GM21737 (cell line): ENCODE data around the gene MRTFA.
A peak's percentile ranks its signal among the peaks of the same experiment; 100 is the strongest.
"Not testable (repeated sequence)": the region's sequence is repeated elsewhere in the genome, so short reads cannot be mapped to it uniquely, and the experiment has no call there.

Experiments used
- ATAC-seq: cut with Tn5 transposase; IDR thresholded peaks from one replicate; pipeline ENCODE4 v1.9.1; 2021; ENCODE audit warnings: mild to moderate bottlenecking, moderate library complexity; ENCODE audit not compliant: unreplicated experiment

The MRTFA gene

DNA sequence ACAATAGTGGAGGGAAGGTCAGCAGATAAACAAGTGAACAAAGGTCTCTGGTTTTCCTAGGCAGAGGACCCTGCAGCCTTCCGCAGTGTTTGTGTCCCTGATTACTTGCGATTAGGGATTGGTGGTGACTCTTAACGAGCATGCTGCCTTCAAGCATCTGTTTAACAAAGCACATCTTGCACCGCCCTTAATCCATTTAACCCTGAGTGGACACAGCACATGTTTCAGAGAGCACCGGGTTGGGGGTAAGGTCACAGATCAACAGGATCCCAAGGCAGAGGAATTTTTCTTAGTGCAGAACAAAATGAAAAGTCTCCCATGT is 136.1 kb downstream of the MRTFA start:
- ATAC-seq = not testable (repeated sequence)

DNA sequence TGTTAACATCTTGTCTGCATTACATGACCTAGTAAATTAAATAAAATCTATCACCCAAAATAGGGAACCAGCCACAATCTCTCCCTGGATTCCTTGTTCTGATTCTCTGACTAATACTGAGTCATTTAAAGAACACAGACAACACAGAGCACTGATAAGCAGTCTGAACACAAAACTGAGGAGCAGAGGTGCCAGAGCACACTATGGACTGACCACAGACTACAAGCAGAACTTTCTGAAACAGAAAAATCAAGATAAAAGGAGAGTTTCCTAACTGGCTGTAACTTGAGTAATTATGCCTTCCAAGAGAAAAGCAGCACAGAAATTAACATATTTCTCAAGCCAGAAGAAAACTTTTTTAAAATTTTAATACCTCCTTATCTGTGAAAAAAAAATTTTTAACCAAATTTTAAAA is 137.3 kb downstream of the MRTFA start:
- peak; percentile 57 for ATAC-seq

DNA sequence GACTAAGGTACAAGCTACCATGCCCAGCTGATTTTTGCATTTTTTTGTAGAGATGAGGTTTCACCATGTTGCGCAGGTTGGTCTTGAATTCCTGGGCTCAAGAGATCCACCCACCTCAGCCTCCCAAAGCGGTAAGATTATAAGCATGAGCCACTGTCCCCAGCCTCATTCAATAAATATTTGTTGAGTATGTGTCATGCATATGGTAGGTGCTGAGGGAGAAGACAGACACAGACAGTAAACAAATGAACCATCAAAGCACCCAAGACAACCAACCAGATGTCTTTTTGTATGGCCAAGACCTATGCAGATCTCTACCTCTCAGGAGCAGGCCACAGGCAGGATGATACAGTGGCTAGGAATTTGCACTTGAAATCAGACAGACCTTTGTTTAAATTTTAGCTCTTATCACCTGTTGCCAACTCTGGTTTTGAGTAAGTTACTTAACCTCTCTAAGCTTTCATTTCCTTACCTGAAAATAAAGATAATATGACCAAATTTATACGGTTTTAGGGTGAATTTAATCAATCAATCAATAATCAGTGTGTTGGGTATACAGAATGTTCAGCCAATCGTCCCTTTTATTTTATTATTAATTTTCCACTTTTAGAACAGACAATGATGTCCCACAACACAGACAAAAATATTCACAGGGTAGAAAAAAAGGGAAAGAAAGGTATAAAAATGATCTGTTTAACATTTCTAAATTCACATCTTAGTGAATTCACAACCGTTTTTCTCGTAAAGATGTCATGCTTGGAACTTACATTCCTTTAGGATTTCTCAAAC is 137.9 kb downstream of the MRTFA start:
- peak; percentile 30 for ATAC-seq

DNA sequence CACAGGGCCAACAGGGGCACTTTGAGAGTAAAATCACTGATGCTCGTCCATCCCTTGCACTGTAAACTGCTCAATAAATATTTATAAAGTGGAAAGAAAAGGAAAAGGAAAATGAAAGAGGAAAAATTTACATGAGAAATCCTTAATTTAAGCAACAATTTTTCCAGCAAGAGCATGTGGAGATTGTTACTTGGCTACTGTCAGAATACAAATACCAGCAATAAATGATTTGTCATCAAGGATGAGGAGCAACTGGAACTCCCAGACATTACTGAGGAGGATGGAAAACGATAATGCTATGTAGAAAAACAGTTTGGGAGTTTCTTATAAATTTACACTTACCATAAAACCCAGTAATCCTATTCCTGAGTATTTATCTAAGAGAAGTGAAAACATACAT is 143.1 kb downstream of the MRTFA start:
- ATAC-seq = no peak

DNA sequence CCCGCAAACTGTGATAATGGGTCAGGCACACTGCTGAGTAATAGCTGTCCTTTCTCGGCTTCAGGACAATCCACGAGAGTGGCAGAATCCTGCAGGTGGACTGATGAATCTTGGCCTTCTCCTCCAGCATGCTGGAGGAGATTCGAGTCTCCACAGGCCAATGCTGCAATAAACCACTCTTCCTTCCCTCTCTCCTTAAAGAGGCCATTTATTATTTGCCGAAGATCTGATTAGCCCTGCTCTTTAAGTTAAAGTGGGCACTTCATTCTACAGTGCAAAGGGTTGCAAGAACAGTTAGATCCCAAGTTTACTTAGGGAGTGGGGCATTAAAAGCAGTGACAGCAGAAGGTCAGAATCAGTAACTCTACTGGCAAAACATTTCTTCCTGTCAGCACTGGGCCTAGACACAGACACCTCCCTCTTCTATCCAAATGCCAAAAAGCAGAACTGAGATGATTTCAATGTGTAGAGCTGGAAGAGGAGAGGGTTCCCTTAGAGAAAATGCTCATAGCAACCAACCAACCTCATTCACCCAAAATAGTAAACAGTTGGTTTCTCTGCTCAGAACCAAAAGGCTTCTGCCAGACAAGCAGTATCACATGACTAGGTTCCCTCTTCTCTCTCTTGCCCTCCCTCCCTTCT is 144.4 kb downstream of the MRTFA start:
- ATAC-seq = peak; percentile 87

DNA sequence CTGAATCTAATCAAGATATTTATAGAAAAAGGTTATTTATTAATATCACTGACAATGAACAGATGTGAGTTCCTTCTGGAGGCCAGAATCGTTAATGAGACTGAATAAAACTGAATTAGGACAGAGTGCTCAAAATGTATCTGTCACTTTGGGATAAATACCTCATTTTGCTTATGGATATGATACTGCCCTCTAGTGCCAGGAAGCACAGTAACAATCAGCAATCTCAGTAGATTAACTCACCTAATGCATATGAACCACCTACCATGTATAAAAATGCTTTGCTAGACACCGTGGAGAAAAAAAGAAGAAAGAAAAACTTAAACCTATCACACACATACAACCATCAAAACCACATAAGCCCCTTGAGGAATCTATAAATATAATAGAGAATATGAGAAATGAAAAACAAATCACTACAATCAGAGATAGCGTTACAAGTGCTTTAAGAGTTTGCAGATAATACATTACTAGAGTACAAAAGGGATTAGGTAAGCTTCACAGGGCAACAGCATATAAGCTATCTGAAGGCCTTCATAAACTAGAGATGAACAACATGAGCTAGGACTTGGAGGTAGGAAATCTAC is 148.8 kb downstream of the MRTFA start:
- no peak for ATAC-seq

DNA sequence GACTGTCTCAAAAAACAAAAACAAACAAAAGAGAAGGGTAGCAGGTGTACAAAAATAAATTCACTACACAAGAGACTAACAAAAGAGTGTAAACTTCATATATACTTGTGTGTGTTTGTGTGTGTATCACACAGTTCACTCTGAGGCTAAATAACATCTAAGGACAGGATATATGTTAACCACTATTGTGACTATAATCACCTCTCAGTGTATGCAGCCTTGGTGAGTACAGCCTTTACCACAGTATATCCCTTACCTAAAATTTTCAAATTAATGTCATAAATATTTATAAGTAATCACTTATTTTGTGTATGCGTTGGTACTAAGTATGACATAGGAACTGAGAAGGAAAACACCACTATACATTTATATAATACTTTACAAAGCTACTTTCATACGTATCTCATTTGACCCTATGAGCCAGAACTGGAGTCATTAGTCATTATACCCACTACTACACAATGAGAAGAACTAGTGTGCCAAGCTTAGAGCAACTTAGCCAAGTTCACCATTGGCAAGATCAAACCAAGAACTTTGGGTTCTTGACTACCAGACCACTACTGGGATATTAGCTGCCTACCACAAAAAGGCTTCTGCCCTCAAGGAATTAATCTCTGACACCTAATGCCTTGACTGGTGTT is 149.4 kb downstream of the MRTFA start:
- ATAC-seq = no peak

DNA sequence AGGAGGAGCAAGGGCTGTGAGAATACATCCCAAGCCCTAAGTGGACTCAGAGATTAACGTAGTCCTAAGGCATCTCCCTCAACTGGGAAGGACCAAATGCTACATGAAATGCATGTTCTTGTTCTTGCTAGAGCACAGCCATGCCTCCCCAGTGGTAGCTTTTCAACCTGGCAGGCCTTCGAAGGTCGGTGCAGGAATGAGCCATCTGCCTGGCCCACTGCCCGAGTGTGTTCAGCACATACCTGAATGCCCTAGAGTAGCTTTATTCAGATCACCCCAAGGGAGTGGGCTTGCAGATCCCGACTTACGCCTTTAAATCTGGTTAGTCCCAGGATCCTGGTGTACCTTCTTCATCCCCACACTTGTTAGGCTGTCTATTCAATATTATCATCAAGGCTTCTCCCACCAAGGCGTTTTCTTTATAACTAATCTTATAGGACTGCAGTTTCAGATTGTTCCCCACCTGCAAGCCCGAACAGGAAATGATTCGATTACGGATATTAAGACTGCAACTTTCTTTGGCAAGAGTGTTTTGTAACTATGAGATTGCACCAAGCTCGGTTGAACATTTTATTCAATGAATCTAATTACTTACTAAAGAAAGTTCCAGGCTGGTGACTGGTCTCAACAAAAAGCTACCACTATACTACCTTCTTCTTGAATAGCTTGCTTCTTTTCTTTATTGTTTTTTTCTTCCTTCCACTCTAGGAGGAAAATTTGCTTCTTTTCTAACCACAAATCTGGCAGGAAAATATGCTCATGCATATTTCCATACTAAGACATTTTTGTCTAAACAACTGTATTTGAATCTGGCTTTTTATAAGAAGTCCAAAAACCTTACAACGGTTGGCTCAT is 150.5 kb downstream of the MRTFA start:
- no peak for ATAC-seq

DNA sequence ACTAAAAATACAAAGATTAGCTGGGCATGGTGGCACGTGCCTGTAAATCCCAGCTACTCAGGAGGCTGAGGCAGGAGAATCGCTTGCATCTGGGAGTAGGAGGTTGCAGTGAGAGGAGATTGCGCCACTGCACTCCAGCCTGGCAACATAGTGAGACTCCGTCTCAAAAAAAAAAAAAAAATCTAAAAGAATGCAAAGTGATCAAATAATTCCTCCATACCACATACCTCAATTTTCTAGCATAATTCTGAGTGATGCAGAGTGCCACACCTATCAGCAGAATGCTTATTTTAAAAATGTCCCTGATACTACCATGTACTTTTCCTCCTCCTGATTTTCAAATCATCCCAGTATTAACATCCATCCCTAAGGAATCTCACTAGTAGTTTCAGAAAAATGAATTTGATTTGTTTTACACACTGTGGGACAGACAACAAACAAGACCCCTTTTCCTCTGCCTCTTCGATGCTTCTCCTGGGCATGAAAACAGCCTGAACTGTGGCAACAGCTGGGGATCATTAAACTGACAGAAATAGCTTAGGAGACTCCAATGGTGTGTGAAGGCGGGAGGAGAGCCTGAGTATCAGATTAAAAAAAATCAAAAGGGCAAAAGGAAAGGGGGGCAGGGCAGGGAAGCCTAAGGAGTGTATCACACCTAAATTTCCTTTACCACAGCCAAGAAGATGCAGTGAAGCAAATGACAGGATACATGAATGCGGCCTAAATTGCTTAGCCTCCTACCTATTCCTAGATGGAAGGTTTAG is 151.4 kb downstream of the MRTFA start:
- no peak for ATAC-seq

DNA sequence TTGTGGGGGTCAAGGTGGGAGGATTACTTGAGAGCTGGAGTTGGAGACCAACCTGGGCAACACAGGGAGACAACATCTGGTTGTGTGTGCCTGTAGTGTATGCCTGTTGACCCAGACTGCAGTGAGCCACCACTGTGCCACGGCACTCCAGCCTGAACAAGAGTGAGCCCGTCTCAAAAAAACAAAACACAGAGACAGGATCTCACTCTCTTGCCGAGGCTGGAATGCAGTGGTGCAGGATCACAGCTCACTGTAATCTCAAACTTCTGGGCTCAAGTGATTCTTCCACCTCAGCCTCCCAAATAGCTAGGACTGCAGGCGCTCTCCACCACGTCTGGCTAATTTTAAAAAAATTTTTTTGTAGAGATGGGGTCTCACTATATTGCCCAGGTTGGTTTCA is 153.6 kb downstream of the MRTFA start:
- no peak for ATAC-seq

DNA sequence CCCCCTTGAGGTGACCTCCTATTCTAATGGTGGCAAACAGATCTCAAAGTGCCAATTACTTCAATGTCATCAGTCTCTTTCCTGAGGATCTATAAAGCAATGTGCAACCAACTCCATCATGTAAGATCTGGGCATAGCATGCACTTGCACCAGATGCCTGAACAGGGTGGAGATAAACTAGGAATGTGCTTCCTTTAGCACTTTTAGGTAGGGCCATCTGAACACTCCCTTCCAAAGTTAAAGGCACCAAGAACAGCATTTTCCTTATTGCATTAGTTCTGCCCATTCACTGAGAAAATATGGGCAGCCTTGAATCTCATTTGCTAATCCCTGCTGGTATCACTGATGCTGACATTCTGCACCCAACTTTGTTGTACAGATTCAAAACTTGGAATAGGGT is 154.1 kb downstream of the MRTFA start:
- ATAC-seq = no peak

DNA sequence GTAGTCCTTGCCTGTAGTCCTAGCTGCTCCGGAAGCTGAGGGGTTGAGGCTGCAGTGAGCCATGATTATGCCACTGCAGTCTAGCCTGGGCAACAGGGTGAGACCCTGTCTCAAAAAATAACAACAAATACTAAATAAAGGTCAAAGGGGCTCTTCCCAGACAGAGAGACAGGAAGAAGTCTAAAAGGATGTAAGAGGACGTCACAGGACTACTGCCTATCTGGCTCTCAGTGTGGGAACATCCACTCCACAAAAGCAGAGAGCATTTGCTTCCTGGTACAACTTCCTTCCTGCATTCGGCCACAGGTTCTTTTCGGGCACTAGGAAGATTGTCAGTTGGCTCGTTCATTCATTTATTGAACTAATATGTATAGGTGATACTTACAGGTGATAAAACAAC is 155.5 kb downstream of the MRTFA start:
- ATAC-seq = no peak

DNA sequence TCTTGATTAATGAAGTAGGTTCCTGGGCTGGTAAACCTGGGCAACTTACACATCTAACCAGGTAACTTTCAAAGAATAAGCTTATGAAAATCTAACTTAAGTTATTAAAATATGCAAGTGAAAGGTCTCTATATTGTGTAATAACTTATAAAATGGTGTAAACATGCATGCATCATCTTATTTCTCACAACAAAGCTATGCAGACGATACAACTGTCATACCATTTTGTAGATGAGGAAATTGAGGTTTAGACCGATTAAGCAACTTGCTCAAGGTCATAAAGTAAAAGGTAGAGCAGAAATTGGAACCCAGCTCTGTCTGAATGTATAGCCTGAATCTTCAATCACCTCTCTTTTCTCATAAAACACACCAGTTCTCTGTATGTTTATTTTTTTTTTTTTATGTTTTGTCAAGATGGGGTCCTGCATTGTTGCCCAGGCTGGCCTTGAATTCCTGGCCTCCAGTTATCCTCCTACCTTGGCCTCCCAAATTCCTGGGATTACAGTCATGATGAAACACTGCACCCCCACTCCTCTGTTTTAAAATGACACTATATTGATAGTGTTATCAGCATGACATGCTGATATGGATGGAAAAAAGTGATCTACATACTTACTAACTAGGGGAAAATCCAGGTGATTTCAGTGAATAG is 156.5 kb downstream of the MRTFA start:
- no peak for ATAC-seq

DNA sequence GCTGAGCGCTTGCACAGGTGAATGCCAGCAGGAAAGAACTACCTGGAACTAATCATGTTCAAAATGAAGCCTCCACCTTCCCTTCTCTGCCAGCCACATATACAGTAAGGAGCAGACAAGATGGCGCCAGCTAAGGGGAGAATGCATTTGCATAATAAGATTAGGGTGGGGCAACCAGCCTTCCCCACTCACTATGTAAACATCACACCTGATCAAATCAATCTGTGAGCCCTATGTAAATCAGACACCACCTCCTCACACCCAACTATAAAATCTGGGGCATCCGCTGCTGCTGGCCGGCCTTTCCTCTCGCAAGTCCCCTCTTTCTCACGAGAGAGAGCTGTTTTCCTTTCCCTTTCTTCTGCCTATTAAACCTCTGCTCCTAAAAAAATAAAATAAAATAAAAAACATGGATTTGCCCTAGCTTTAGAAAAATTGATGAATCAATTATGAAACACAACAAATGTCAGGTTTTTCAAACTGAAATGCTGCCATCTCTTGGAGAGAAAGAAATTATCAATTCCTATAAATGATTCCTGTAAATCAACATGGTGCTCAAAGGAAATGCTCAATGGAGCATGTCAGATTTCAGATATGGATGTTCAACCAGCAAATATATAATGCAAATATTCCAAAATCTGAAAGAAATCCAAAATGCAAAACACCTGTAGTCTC is 157.3 kb downstream of the MRTFA start:
- ATAC-seq = no peak

DNA sequence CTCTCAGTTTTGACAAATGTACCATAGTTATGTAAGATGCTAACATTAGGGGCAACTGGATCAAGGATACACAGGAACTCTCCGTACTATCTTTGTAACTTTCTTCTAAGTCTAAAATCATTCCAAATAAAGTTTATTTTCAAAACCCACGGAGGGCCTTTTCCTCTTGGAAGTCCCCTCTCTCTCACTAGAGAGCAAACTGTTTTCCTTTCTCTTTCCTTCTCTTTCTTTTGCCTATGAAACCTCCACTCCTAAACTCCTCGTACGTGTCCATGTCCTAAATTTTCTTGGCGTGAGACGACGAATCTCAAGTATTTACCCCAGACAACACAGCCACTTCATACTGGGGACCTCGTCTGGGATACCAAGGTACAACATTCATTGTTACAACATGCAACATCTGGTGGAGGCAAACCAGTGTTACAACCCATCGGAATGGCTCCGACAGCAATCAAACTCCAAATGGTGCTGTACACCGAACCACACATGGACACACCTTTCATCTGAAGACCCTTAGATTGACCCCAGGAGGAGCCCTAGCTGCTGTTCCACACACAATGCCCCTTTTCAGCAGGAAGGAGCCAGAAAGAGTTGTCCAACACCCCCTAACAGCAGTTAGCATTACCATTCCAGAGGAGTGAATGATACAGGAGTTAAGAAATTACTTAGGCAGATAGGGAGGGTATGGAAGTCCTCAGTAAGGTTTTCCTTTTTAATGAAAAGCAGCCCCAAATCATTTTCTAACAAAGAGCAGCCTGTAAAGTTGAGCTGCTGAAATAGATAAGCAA is 158.0 kb downstream of the MRTFA start:
- no peak for ATAC-seq

DNA sequence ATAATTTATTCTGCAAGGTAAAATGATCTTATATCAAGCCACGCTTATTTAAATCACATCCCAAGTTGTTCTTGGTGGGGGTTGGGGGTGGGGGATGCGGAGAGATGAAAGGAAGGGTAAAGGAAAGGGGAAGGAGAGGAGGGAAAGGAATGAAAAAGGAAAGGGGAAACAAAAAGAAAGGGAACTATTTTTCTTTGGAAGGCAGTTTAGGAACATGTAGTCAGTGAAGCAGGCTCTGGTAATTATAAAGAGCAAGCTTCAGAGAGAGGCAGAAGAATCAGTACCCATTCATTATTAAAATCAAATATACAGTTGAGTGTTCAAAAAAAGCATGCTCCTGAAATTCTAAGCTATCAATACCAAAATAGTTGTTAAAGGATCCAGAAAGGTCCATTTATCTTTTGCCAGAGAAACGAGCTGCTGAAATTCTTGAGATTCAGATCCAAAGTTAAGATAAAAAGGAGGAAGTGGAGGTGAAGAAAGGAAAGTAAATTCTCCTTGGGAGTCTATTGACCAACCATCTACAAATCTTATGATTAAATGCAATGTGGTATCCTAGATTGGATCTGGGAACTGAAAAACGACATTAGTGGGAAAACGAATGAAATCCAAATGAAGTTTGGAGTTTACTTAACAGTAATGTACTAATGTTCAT is 158.7 kb downstream of the MRTFA start:
- ATAC-seq = no peak

DNA sequence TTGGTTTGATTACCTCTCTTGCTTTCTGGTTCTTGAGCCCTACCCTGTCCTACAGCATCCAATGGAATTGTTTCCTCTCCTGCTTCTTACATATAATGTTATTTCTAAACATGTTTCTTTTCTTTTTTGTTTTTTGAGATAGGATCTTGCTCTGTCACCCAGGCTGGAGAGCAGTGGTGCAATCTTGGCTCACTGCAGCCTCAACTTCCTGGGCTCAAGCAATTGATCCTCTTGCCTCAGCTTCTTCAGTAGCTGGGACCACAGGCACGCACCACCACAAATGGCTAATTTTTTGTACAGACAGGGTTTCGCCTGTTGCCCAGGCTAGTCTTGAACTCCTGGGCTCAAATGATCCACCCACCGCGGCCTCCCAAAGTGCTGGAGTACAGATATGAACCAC is 160.2 kb downstream of the MRTFA start:
- no peak for ATAC-seq

DNA sequence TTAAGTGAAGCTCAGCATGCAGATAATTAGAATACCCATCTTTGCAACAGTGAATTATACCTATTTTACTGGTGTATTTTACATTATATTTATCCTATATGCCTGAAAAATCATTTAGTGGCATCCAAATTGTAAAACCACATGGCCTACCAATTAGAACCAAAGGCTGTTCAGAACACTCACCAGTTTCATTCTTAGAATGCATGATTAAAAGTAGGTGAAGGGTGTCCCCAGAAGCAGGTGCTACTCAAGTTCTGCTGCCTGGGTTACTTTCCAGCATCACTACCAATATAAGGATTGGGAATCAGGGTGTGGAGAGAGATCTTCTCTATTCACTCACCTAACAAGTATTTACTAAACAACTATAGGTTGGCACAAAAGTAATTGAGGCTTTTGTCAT is 162.8 kb downstream of the MRTFA start:
- no peak for ATAC-seq
